Endothelial cell of umbilical vein (primary cell): ENCODE data around the gene TLE3. TPM values are rescaled to one million over a fixed set of nuclear protein-coding genes. Genes with fewer than 3 reads are reported as not detected.

ENCODE experiments used
- BruUV-seq: library from RNA; stranded (reverse); fragments of 400-500 nt; replicated peaks from 2 replicates; lab custom pipeline; 2021; lab: Mats Ljungman, UMichigan
- CTCF ChIA-PET: fragments of 300-600, 350-600 bp; sonication (Branson Sonifier 250); formaldehyde crosslinking; loops from one replicate; lab custom pipeline; 2021; ENCODE audit warnings: antibody characterized with exemption, inconsistent platforms; lab: Charles Lee
- POLR2A ChIA-PET: fragments of 300-600, 350-600 bp; sonication (Branson Sonifier 250); formaldehyde crosslinking; loops from one replicate; lab custom pipeline; 2021; ENCODE audit warnings: antibody characterized with exemption, inconsistent platforms; lab: Charles Lee
- DNase-seq: peaks from one replicate; pipeline ENCODE4 v3.0.0-alpha.2; 2011; ENCODE audit warnings: low read depth, low spot score
- FAIRE-seq: peaks from 2 replicates; lab custom pipeline; 2011; peaks lifted over from hg19 to GRCh38; lab: Jason Lieb, UNC
- H2AFZ ChIP-seq: 2 replicates; pipeline ENCODE4 v1.6.0; 2012; ENCODE audit warnings: low read depth, low read length, control low read depth, inconsistent platforms
- H3K27ac ChIP-seq: 2 replicates; pipeline ENCODE4 v1.5.1; 2011; ENCODE audit warnings: low read depth, mild to moderate bottlenecking, control low read depth, low read length, moderate library complexity; ENCODE audit not compliant: insufficient read depth
- H3K27me3 ChIP-seq, 2 experiments: 2 replicates each; pipeline versions ENCODE4 v1.6.0 to v1.6.1; 2011; ENCODE audit warnings: low read length in 2 of 2, mixed read lengths in 1 of 2; ENCODE audit not compliant: control insufficient read depth in 2 of 2, insufficient read depth in 2 of 2
- H3K36me3 ChIP-seq, 2 experiments: 2 replicates in 1 of 2; 3 replicates in 1 of 2; pipeline ENCODE4 v1.5.1; 2011; ENCODE audit warnings: low read length in 2 of 2, mild to moderate bottlenecking in 1 of 2, moderate library complexity in 1 of 2; ENCODE audit not compliant: control insufficient read depth in 2 of 2, insufficient read depth in 2 of 2; ENCODE audit errors: extremely low read depth in 1 of 2
- H3K4me1 ChIP-seq: 3 replicates; pipeline ENCODE4 v1.5.1; 2011; ENCODE audit warnings: mild to moderate bottlenecking, low read length; ENCODE audit not compliant: control insufficient read depth, insufficient read depth; ENCODE audit errors: extremely low read depth
- H3K4me2 ChIP-seq: 2 replicates; pipeline ENCODE4 v1.6.1; 2011; ENCODE audit warnings: low read length, control low read depth, mixed read lengths; ENCODE audit not compliant: insufficient read depth
- H3K4me3 ChIP-seq, 3 experiments: fragments of 200-600 bp in 1 of 3; sonication (generic), shearing (Covaris generic) in 1 of 3; replicated peaks in 1 of 3; 2 replicates each; pipeline ENCODE4 v1.5.1; 2011 to 2016; ENCODE audit warnings: control low read depth in 3 of 3, low read length in 3 of 3, mild to moderate bottlenecking in 2 of 3, inconsistent platforms in 1 of 3, low read depth in 1 of 3, moderate library complexity in 1 of 3; ENCODE audit not compliant: insufficient read depth in 1 of 3
- H3K79me2 ChIP-seq: 2 replicates; pipeline ENCODE4 v1.6.0; 2012; ENCODE audit warnings: low read length, inconsistent platforms; ENCODE audit not compliant: control insufficient read depth, insufficient read depth
- H3K9ac ChIP-seq: replicated peaks from 2 replicates; pipeline ENCODE3; 2011; ENCODE audit warnings: low read length, control low read depth; ENCODE audit not compliant: insufficient read depth; ENCODE audit errors: extremely low read depth
- H3K9me1 ChIP-seq: replicated peaks from 3 replicates; pipeline ENCODE4 v1.6.0; 2011; ENCODE audit warnings: mild to moderate bottlenecking, low read length; ENCODE audit not compliant: control insufficient read depth, insufficient read depth; ENCODE audit errors: extremely low read depth
- H3K9me3 ChIP-seq: replicated peaks from 2 replicates; pipeline ENCODE4 v1.5.1; 2012; ENCODE audit warnings: low read length, inconsistent platforms; ENCODE audit not compliant: control insufficient read depth, insufficient read depth
- H4K20me1 ChIP-seq: replicated peaks from 2 replicates; pipeline ENCODE3; 2011; ENCODE audit warnings: mild to moderate bottlenecking, low read length; ENCODE audit not compliant: control insufficient read depth, insufficient read depth; ENCODE audit errors: extremely low read depth
- CTCF ChIP-seq, 2 donors: IDR thresholded peaks; 1 replicate in 1 of 2; 2 replicates in 1 of 2; pipeline ENCODE4 v1.5.1; 2011; ENCODE audit warnings: low read length in 2 of 2, mild to moderate bottlenecking in 2 of 2, moderate library complexity in 2 of 2, control low read depth in 1 of 2, inconsistent platforms in 1 of 2, low read depth in 1 of 2; ENCODE audit not compliant: insufficient read depth in 1 of 2; ENCODE audit errors: extremely low read depth in 1 of 2
- EZH2 ChIP-seq: IDR thresholded peaks from 2 replicates; pipeline ENCODE4 v1.6.1; 2012; ENCODE audit warnings: borderline replicate concordance, low read depth, mild to moderate bottlenecking, moderate library complexity, low read length, inconsistent platforms; ENCODE audit not compliant: severe bottlenecking
- FOS ChIP-seq: IDR thresholded peaks from 2 replicates; pipeline ENCODE4 v1.6.1; 2011; ENCODE audit warnings: mild to moderate bottlenecking, low read length, moderate library complexity, borderline replicate concordance; ENCODE audit not compliant: insufficient read depth
- GATA2 ChIP-seq: IDR thresholded peaks from 2 replicates; pipeline ENCODE4 v1.7.0; 2011; ENCODE audit warnings: low read depth, mild to moderate bottlenecking, moderate library complexity, mixed read lengths, low read length; ENCODE audit not compliant: insufficient read length, insufficient read depth
- JUN ChIP-seq: IDR thresholded peaks from 2 replicates; pipeline ENCODE4 v1.6.1; 2011; ENCODE audit warnings: borderline replicate concordance, low read depth; ENCODE audit not compliant: insufficient read length, insufficient read depth
- MYC ChIP-seq: IDR thresholded peaks from one replicate; pipeline ENCODE4 v1.6.1; 2011; ENCODE audit warnings: mild to moderate bottlenecking, low read depth, low read length
- POLR2A ChIP-seq: IDR thresholded peaks from 2 replicates; pipeline ENCODE4 v1.6.1; 2012; ENCODE audit warnings: low read depth, mild to moderate bottlenecking, control low read depth, low read length
- POLR2AphosphoS5 ChIP-seq: IDR thresholded peaks from 2 replicates; pipeline ENCODE4 v1.6.1; 2012; ENCODE audit warnings: low read depth, mild to moderate bottlenecking, control low read depth, low read length, moderate library complexity; ENCODE audit not compliant: insufficient read depth
- dilution Hi-C: fragments of 300-500 bp; cut with MboI; formaldehyde crosslinking; loops from one replicate; pipeline ENCODE4 v1.15.0; 2019; ENCODE audit warnings: low sequenced_read_pairs; ENCODE audit not compliant: extremely low pct_ligation_motif_present
- intact Hi-C: fragments of 100-400 bp; cut with micrococcal nuclease; formaldehyde crosslinking; loops from one replicate; pipeline ENCODE4 v1.10.0; 2022
- polyA plus RNA-seq, 4 experiments: library from polyadenylated mRNA; depleted of rRNA in 3 of 4; stranded (reverse) in 3 of 4; unstranded in 1 of 4; fragments of >200 nt; gene quantifications; 2 replicates each; pipeline versions ENCODE4 v1.2.1 to v1.2.3, GENCODE V29; 2011 to 2012; ENCODE audit warnings: missing spikeins in 1 of 4
- total RNA-seq: library from RNA; stranded (reverse); gene quantifications from 2 replicates; pipeline ENCODE4 v1.2.3, GENCODE V29; 2021
- TF ChIP-seq, protein P1 (sequence below): IDR thresholded peaks from 2 replicates; pipeline ENCODE4 v1.6.1; 2011; ENCODE audit not compliant: insufficient read depth, insufficient read length

TLE3 gene
- total and polyA plus RNA-seq, 2 donors (not counting 3 experiments of a cell fraction or from before 2014, with no cell fraction given): 40.5 to 56.9 TPM

- H3K9ac ChIP-seq: no peak overlapping the region
- H4K20me1 ChIP-seq: no peaks in the 10 kb centered on the region
- no peak for FAIRE-seq
- H3K27me3 ChIP-seq: peaks cover 3 to 14% of the 10 kb centered on the region in 2 experiments
- H3K9me1 ChIP-seq: no peaks in the 10 kb centered on the region
- no peaks in the 10 kb centered on the region for H3K9me3 ChIP-seq
- H3K79me2 ChIP-seq: no peaks in the 10 kb centered on the region
- POLR2A ChIA-PET: no interaction called here
- no peak overlapping the region for H3K27ac ChIP-seq
- no TSS peak for BruUV-seq
- CTCF ChIA-PET: interaction anchor here (1.2 to 5.7 kb wide), 3 partner anchors 8 to 15 kb away, joined by 3 to 60 read pairs (median 4); no protein-coding TSS in a partner anchor
- no peak overlapping the region for H2AFZ ChIP-seq
- H3K4me3 ChIP-seq: no peak overlapping the region
- TF ChIP-seq EZH2: no peak
- TF ChIP-seq POLR2A: no peak
- no peak for TF ChIP-seq POLR2AphosphoS5
- no peak for TF ChIP-seq JUN
- TF ChIP-seq, protein P1, sequence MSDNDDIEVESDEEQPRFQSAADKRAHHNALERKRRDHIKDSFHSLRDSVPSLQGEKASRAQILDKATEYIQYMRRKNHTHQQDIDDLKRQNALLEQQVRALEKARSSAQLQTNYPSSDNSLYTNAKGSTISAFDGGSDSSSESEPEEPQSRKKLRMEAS: no peak
- TF ChIP-seq GATA2: no peak
- TF ChIP-seq FOS: no peak
- no peak for TF ChIP-seq CTCF (IDR thresholded peaks at IDR 0.05; ENCODE audit: extremely low read depth in 1 of 2, insufficient read depth in 1 of 2, low read depth in 1 of 2, low read length in 2 of 2)
- no peak for TF ChIP-seq MYC
- H3K4me2 ChIP-seq: no peak overlapping the region
- no peak for DNase-seq
- dilution Hi-C loops (no loop called here), intact Hi-C loops (loop anchor here (5.0 kb wide), 1 partner anchor 78 kb away; no protein-coding TSS in a partner anchor)
- peaks cover 18% of the 10 kb centered on the region for H3K4me1 ChIP-seq
- no peaks in the 10 kb centered on the region for H3K36me3 ChIP-seq
These were observed 6.3 kb upstream of the TLE3 start for GRCh38 chr15:70103880-70104626.
